Dermis blood vessel endothelial cell (primary cell): ENCODE data around the gene GCAT. TPM values are rescaled to one million over a fixed set of nuclear protein-coding genes. Genes with fewer than 3 reads are reported as not detected.

Source experiments
- DNase-seq: peaks from one replicate; pipeline ENCODE4 v3.0.0; 2010
- total RNA-seq: library from RNA; depleted of rRNA; stranded (reverse); fragments of >200 nt; gene quantifications from 2 replicates; pipeline ENCODE4 v1.2.3, GENCODE V29; 2014

The GCAT gene
- total RNA-seq, 1 donor from 2014 or later: 24.5 TPM

DNA sequence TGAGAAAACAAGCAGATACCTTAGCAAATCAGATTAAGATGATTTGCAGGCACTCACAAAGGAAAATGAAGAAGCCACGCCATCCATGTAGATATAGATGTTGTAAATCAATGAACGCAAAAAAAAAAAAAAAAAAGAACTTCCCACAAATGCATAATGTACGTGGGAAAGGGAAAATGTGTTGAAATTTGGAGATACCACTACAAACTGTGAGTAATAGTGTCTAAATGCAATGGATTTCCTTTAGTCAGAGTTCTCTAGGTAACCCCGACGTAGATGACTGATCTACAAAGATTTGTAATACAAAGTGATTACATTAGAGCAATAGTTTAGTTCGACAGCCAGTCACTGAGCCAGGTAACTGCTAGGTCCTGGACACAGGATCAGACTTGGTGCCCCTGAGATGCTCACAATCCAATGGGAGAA lies 37.2 kb downstream of the GCAT start:
- no peak for DNase-seq

DNA sequence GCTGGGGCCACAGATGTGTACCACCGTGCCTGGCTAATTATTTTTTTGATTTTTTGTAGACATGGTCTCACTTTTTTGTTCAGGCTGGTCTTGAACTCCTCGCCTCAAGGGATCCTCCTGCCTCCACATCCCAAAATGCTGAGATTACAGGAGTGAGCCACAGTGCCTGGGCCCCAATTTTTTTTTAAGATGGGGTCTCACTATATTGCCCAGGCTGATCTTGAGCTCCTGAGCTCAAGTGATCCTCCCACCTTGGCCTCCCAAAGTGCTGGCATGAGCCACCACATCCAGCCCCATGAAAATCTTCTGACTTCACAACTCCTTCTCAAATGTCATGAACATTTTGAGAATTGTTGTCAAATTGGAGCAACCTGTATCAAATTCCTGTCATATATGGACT lies 38.7 kb downstream of the GCAT start:
- DNase-seq: no peak

DNA sequence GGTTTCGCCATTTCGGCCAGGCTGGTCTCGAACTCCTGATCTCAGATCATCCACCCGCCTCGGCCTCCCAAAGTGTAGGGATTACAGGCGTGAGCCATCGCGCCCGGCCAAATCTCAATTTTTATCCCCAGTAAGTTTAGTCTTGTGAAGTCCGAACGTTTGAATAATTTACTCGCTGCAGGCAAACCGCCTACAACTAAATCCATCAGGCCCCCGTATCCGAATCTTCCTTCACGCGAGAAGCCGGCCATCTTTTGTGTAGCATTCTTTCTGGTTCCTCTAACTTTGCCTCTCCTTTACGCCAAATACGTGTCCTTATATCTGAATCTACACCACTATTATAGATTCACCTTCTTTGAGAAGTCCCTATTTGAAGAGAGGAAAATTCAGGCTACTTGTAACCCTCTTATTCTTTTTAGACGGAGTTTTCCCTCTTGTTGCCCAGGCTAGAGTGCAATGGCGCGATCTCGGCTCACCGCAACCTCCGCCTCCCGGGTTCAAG lies 40.9 kb downstream of the GCAT start:
- DNase-seq: peak; percentile 58

DNA sequence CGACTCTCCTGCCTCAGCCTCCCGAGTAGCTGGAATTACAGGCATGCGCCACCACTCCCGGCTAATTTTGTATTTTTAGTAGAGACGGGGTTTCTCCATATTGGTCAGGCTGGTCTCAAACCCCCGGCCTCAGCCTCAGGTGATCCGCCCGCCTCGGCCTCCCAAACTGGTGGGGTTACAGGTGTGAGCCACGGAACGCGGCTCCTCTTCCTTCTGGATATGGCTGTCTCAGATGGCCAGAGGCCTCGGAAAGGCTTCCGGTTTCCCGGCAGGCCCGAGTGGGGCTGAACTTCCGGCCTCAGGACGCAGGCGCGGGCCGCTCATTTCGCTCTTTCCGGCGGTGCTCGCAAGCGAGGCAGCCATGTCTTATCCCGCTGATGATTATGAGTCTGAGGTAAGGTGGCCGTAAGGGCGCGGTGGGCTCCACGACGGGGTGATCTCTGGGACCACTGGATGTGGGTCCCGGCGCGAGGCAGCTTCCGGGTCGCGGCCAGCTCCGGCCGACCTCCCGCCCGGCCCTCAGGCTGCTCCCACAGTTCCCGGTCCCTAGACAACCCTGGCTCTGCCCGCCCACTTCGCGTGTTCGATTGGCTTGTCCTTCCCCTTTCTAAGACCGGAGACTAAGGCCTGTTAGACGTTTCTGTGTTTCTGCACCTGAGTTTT lies 41.5 kb downstream of the GCAT start, which contains the start of gene EIF3L:
Gene EIF3L (plus strand): TSS at position 331 of the 663 bp plus-strand sequence. CDS start 31 bp downstream, at position 362.
- peak; percentile 95 for DNase-seq

DNA sequence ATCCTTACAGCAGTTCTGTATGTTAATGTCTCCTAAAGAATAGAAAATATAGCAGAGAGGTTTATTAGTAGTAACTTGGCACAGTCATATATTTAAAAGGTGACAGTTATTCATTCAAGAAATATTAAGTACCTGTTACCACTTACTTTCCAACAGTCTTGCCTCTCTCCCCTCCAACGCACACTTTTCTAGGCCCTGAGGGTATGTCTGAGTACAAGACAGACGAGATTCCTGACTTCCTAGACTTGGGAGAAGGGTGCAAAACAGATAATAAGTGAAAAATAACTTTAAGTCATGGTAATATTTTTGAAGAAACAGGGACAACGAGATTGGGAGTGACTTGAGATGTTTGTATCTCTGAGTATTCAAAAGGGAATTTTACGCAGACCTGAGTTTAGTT lies 43.1 kb downstream of the GCAT start:
- no peak for DNase-seq

DNA sequence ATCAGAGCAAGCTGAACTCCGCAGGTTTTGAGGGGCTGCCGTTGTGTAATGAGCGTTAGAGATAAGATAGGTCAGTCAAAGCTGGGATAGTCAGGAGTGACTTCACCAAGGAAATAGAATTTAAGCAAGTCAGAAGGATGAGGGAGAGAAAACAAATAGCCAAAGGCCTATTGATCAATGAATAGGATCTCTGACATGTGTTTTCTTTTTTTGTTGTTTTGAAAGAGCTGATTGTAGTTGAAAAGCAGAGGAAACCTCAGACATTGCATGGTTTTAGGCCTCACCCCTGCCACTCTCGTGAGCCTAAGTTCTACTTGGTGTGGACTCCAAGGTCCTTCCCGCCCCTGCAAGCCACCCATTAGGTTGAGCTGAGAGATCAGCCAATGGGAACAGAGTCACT lies 44.7 kb downstream of the GCAT start:
- no peak for DNase-seq

DNA sequence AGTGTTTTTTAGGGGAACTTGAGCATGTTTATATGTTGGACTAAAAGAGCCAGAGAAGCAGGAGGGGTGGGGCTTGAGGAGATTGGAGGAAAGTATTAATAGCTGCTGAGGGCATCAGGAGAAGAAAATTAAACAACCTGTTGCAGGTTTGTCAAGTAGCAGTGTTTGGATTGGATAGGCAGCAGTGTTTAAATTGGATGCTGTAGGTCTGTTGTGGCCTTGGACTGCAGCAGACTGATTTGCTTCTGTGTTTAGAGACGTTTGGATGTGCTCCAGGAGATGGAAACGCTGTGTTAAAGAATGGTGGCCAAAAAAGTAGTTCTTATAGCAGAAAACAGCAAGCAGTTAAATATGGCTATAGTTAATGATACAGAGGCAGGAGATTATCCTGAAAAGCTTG lies 47.2 kb downstream of the GCAT start:
- DNase-seq: no peak

DNA sequence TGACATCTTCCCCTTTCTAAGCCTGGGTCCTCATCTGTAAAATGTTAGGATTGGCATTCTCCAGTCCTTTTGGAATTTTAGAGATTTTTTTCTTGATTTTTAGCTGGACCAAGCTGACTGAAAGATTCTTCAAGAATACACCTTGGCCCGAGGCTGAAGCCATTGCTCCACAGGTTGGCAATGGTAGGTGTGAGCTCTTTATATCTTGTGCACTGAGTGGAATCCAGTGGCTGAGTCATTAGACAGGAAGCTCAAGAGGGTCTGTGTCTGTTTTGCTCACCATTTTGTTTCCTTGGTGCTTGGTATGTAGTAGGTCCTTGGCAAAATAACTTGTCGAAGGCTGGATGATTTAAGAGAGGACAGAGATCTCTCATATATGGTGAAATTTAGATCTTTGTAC lies 47.7 kb downstream of the GCAT start:
- DNase-seq: no peak

DNA sequence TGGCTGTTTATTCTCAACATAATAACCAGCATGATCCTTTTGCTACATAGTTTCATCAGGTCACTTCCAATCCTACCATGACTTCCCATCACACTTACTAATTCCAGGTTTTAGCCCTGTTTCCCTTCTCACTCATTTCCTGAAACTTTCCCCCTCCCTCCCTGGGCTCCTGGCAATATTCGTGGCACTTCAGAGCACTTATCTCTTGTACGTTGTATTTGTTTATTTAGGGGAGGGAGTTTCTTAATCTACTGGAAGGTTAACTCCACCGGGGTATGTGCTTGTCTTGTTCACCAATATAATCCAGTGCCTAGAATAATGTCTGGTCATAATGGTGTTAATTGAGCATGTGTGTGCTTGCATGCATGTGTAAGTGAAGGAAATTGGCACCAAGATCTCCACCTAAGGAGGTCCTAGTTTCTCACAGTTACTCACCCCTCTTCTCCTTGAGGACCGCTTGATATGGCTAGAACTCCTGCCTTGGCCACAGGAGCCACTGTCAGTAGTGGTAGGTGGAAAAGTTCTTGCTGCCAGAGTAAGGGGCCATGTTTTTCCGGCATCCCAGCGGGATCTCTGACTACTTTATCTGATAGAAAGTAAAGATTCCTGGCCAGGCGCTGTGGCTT lies 53.2 kb downstream of the GCAT start:
- no peak for DNase-seq

DNA sequence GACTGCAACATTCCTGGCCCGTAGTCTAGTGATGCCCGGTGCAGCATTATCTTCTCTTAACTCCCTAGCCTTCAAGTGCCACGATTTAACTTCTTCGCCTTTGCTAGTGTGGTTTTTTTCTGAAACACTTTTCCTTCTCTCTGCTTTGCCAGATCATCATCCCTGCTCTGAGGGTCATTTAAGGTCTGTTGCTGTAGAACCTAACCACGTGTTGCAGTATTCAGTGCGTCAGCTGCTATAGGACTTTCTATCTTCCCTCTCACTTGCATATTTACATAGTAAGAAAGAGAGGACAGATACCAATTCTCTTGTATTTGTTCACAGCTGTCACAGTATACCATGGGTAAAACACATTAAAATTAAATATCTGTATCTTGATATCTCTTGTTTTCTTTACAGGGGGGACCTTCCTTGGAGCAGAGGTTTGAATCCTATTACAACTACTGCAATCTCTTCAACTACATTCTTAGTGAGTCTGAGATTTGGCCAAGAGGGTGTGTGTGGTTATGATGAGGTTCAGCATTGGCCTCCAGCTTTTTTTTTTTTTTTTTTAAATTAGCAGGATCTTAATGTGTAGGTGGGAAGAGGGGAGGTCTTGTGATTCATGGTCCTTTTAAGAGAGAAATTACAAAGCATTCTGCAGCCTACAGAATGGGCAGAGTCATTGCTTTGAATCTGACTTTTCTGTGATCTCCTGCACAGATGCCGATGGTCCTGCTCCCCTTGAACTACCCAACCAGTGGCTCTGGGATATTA lies 55.0 kb downstream of the GCAT start:
- DNase-seq: no peak

DNA sequence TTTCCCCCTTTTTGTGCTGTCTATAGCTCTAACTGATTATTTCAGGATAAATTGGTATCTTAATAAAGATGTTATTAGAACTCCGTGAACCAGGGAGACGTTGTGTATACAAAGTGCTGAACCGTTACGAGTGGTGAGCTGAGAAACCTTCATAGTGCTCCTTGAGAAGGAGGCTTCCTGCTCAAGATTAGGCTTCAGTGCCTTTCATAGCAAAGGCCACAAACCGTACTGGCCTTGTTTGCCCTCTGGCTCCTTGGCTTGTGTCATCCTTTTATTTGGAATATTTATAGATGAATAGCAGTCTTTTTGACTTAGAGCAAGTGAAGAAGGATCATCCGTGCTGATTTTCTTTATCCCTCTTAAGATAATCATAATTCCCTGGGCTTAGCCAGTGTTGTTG lies 57.8 kb downstream of the GCAT start:
- DNase-seq: no peak

Other genes with a start within 250 kb of the GCAT start
- 22.6 and 25.8 TPM in 2 replicates for gene CDC42EP1, start 247.5 kb upstream of the GCAT start, total RNA-seq
- gene LGALS2, start 227.8 kb upstream of the GCAT start, total RNA-seq: not detected in 2 replicates
- 48.3 and 55.3 TPM in 2 replicates for gene GGA1, start 199.1 kb upstream of the GCAT start, total RNA-seq
- 0.85 and 2.7 TPM in 2 replicates for gene SH3BP1, start 168.3 kb upstream of the GCAT start, total RNA-seq
- gene PDXP, start 149.2 kb upstream of the GCAT start, total RNA-seq: 9.0 and 13.3 TPM in 2 replicates
- 2,321 and 4,948 TPM in 2 replicates for gene LGALS1, start 132.3 kb upstream of the GCAT start, total RNA-seq
- 22.9 and 23.1 TPM in 2 replicates for gene NOL12, start 121.6 kb upstream of the GCAT start, total RNA-seq
- 165 and 227 TPM in 2 replicates for gene TRIOBP, start 110.9 kb upstream of the GCAT start, total RNA-seq
- gene GALR3, start 15.4 kb downstream of the GCAT start, total RNA-seq: 0.14 TPM in 1 of 2 replicates, not detected in the other
- 43.6 and 44.3 TPM in 2 replicates for gene ANKRD54, start 36.4 kb downstream of the GCAT start, total RNA-seq
- 358 and 454 TPM in 2 replicates for gene EIF3L, start 41.5 kb downstream of the GCAT start, total RNA-seq
- 36.4 and 52.7 TPM in 2 replicates for gene MICALL1, start 98.4 kb downstream of the GCAT start, total RNA-seq
- gene C22orf23, start 145.7 kb downstream of the GCAT start, total RNA-seq: 0.05 TPM in 1 of 2 replicates, not detected in the other
- 46.6 and 48.7 TPM in 2 replicates for gene POLR2F, start 145.8 kb downstream of the GCAT start, total RNA-seq
- not detected in 2 replicates for gene SOX10, start 176.6 kb downstream of the GCAT start, total RNA-seq
- 15.5 and 18.7 TPM in 2 replicates for gene PICK1, start 249.5 kb downstream of the GCAT start, total RNA-seq